Trophoblast cell (in vitro differentiated cells and primary cell): Measurements from ENCODE around the gene PDGFRB.

Experiments
- DNase-seq, 2 donors: peaks; one replicate each; pipeline ENCODE4 v3.0.0-alpha.2; 2016
- H2AFZ ChIP-seq: 2 replicates; pipeline ENCODE4 v1.6.1; 2013; ENCODE audit warnings: low read length, moderate library complexity, mild to moderate bottlenecking; ENCODE audit not compliant: insufficient read depth, poor library complexity
- H2AK5ac ChIP-seq: 2 replicates; pipeline ENCODE4 v1.6.1; 2013; ENCODE audit warnings: mild to moderate bottlenecking, low read length
- H2BK120ac ChIP-seq: 2 replicates; pipeline ENCODE4 v1.6.1; 2013; ENCODE audit warnings: low read length, mild to moderate bottlenecking, moderate library complexity; ENCODE audit not compliant: insufficient read depth, poor library complexity
- H2BK12ac ChIP-seq: 2 replicates; pipeline ENCODE4 v1.6.1; 2013; ENCODE audit warnings: mild to moderate bottlenecking, low read length, moderate library complexity
- H2BK5ac ChIP-seq: 2 replicates; pipeline ENCODE4 v1.6.1; 2013; ENCODE audit warnings: low read length, low read depth, moderate library complexity, mild to moderate bottlenecking; ENCODE audit not compliant: poor library complexity
- H3K14ac ChIP-seq: 2 replicates; pipeline ENCODE4 v1.6.1; 2013; ENCODE audit warnings: mild to moderate bottlenecking, low read length
- H3K18ac ChIP-seq: 2 replicates; pipeline ENCODE4 v1.6.1; 2013; ENCODE audit warnings: mild to moderate bottlenecking, low read length
- H3K23ac ChIP-seq: 2 replicates; pipeline ENCODE4 v1.6.1; 2013; ENCODE audit warnings: low read length
- H3K27ac ChIP-seq: 2 replicates; pipeline ENCODE4 v1.5.1; 2013; ENCODE audit warnings: low read depth, mild to moderate bottlenecking, inconsistent platforms, low read length, moderate library complexity
- H3K27me3 ChIP-seq: 2 replicates; pipeline ENCODE4 v1.6.1; 2013; ENCODE audit warnings: inconsistent platforms, mild to moderate bottlenecking, low read length, moderate library complexity; ENCODE audit not compliant: insufficient read depth
- H3K36me3 ChIP-seq, 2 experiments: 1 replicate in 1 of 2; 2 replicates in 1 of 2; pipeline ENCODE4 v1.6.1; 2013; ENCODE audit warnings: low read length in 2 of 2, mild to moderate bottlenecking in 2 of 2, moderate library complexity in 1 of 2; ENCODE audit not compliant: insufficient read depth in 2 of 2, control insufficient read depth in 1 of 2
- H3K4ac ChIP-seq: 2 replicates; pipeline ENCODE4 v1.6.1; 2013; ENCODE audit warnings: low read depth, mild to moderate bottlenecking, low read length, moderate library complexity
- H3K4me1 ChIP-seq, 2 experiments: 1 replicate in 1 of 2; 2 replicates in 1 of 2; pipeline ENCODE4 v1.6.1; 2013; ENCODE audit warnings: low read length in 2 of 2, mild to moderate bottlenecking in 2 of 2, moderate library complexity in 1 of 2; ENCODE audit not compliant: insufficient read depth in 2 of 2, control insufficient read depth in 1 of 2
- H3K4me2 ChIP-seq: 2 replicates; pipeline ENCODE4 v1.6.1; 2013; ENCODE audit warnings: inconsistent platforms, mild to moderate bottlenecking, low read length, moderate library complexity
- H3K4me3 ChIP-seq: 2 replicates; pipeline ENCODE4 v1.5.1; 2013; ENCODE audit warnings: mild to moderate bottlenecking, low read depth, low read length, inconsistent platforms
- H3K79me1 ChIP-seq: one replicate; pipeline ENCODE4 v1.6.1; 2013; ENCODE audit warnings: low read length
- H3K79me2 ChIP-seq: 2 replicates; pipeline ENCODE4 v1.6.1; 2013; ENCODE audit warnings: low read length, mild to moderate bottlenecking; ENCODE audit not compliant: control insufficient read depth, insufficient read depth, poor library complexity
- H3K9ac ChIP-seq: 2 replicates; pipeline ENCODE4 v1.6.1; 2013; ENCODE audit warnings: mild to moderate bottlenecking, low read length
- H3K9me3 ChIP-seq: 2 replicates; pipeline ENCODE4 v1.6.1; 2013; ENCODE audit warnings: low read depth, mild to moderate bottlenecking, control low read depth, inconsistent platforms, low read length; ENCODE audit not compliant: insufficient read depth
- H4K12ac ChIP-seq: 2 replicates; pipeline ENCODE4 v1.6.1; 2013; ENCODE audit warnings: low read depth, mild to moderate bottlenecking, low read length, moderate library complexity
- H4K8ac ChIP-seq: 2 replicates; pipeline ENCODE4 v1.6.1; 2013; ENCODE audit warnings: low read depth, mild to moderate bottlenecking, low read length, moderate library complexity
- H4K91ac ChIP-seq: one replicate; pipeline ENCODE4 v1.6.1; 2013; ENCODE audit warnings: low read depth, mild to moderate bottlenecking, low read length, moderate library complexity
- WGBS: extraction: QIAGEN DNeasy Blood & Tissue Kit; methylation state at CpG from one replicate; pipeline ENCODE4 v1.1.7; 2013; ENCODE audit warnings: missing lambda C conversion rate; ENCODE audit not compliant: insufficient read length, insufficient coverage; ENCODE audit errors: extremely low coverage; 5-methylcytosine and 5-hydroxymethylcytosine counted together

The PDGFRB gene

GRCh38 chr5:150159741-150160179 lies 4.1 kb upstream of the PDGFRB start:
- Histone ChIP-seq H2AFZ (peak overlapping the region; percentile 37), H3K14ac (peak overlapping the region; percentile 77), H3K4me3 (no peak overlapping the region), H3K9me3 (no peaks in the 10 kb centered on the region), H3K9ac (no peak overlapping the region), H3K27ac (peak overlapping the region; percentile 18), H3K27me3 (no peaks in the 10 kb centered on the region), H2BK5ac (peak overlapping the region; percentile 34), H2BK120ac (peak overlapping the region; percentile 71), H2BK12ac (peak overlapping the region; percentile 80), H4K12ac (no peak overlapping the region), H3K4me2 (no peak overlapping the region), H3K18ac (peak overlapping the region; percentile 68), H3K36me3 (no peaks in the 10 kb centered on the region), H3K79me2 (peaks cover 7% of the 10 kb centered on the region), H3K79me1 (peaks cover 36% of the 10 kb centered on the region), H3K23ac (no peak overlapping the region), H3K4ac (peak overlapping the region; percentile 18), H4K8ac (peak overlapping the region; percentile 69), H4K91ac (peak overlapping the region; percentile 95), H2AK5ac (peak overlapping the region; percentile 85), H3K4me1 (peaks cover 25 to 52% of the 10 kb centered on the region in 2 experiments)
- peak in 1 of 2 donors; percentile 19 for DNase-seq
- no CpG with 5 or more reads among the region's 9 CpGs for WGBS

GRCh38 chr5:150159031-150159430 lies 3.4 kb upstream of the PDGFRB start:
- peak overlapping the region; percentile 7 for H4K8ac ChIP-seq
- H3K4me1 ChIP-seq, result peaks cover 32 to 52% of the 10 kb centered on the region in 2 experiments
- no peak overlapping the region for H3K27ac ChIP-seq
- peak overlapping the region; percentile 48 for H3K14ac ChIP-seq
- H3K23ac ChIP-seq, result no peak overlapping the region
- peak overlapping the region; percentile 52 for H2BK120ac ChIP-seq
- peaks cover 7% of the 10 kb centered on the region for H3K79me2 ChIP-seq
- peak overlapping the region; percentile 62 for H4K91ac ChIP-seq
- no peak for DNase-seq
- H2BK5ac ChIP-seq, result peak overlapping the region; percentile 8
- WGBS, result no CpG with 5 or more reads among the region's 6 CpGs
- H3K79me1 ChIP-seq, result peaks cover 43% of the 10 kb centered on the region
- peak overlapping the region; percentile 40 for H3K4ac ChIP-seq
- peak overlapping the region; percentile 50 for H2BK12ac ChIP-seq
- no peaks in the 10 kb centered on the region for H3K9me3 ChIP-seq
- H3K27me3 ChIP-seq, result no peaks in the 10 kb centered on the region
- H2AK5ac ChIP-seq, result peak overlapping the region; percentile 77
- H3K4me3 ChIP-seq, result no peak overlapping the region
- H4K12ac ChIP-seq, result no peak overlapping the region
- no peak overlapping the region for H3K4me2 ChIP-seq
- H3K36me3 ChIP-seq, result no peaks in the 10 kb centered on the region
- no peak overlapping the region for H3K9ac ChIP-seq
- peak overlapping the region; percentile 24 for H3K18ac ChIP-seq
- no peak overlapping the region for H2AFZ ChIP-seq

- H3K36me3 ChIP-seq, result no peaks in the 10 kb centered on the region
- H3K9me3 ChIP-seq, result no peaks in the 10 kb centered on the region
- DNase-seq, result no peak
- no peak overlapping the region for H4K12ac ChIP-seq
- H2AFZ ChIP-seq, result no peak overlapping the region
- H4K91ac ChIP-seq, result peak overlapping the region; percentile 62
- H3K4ac ChIP-seq, result no peak overlapping the region
- H3K9ac ChIP-seq, result no peak overlapping the region
- H3K27ac ChIP-seq, result no peak overlapping the region
- H2BK12ac ChIP-seq, result peak overlapping the region; percentile 50
- no peak overlapping the region for H3K4me2 ChIP-seq
- H4K8ac ChIP-seq, result no peak overlapping the region
- WGBS, result no CpG with 5 or more reads among the region's 12 CpGs
- peak overlapping the region; percentile 24 for H3K18ac ChIP-seq
- H2BK5ac ChIP-seq, result peak overlapping the region; percentile 8
- no peak overlapping the region for H3K23ac ChIP-seq
- peak overlapping the region; percentile 52 for H2BK120ac ChIP-seq
- peaks cover 7% of the 10 kb centered on the region for H3K79me2 ChIP-seq
- H3K4me3 ChIP-seq, result no peak overlapping the region
- H2AK5ac ChIP-seq, result peak overlapping the region; percentile 77
- no peaks in the 10 kb centered on the region for H3K27me3 ChIP-seq
- H3K14ac ChIP-seq, result peak overlapping the region; percentile 48
- H3K4me1 ChIP-seq, result peaks cover 34 to 54% of the 10 kb centered on the region in 2 experiments
- peaks cover 44% of the 10 kb centered on the region for H3K79me1 ChIP-seq
Observed at GRCh38 chr5:150158170-150158949, 2.7 kb upstream of the PDGFRB start.

- H3K4ac ChIP-seq, result no peak overlapping the region
- H2BK12ac ChIP-seq, result peak overlapping the region; percentile 39
- H3K4me1 ChIP-seq, result peaks cover 30 to 56% of the 10 kb centered on the region in 2 experiments
- no peak overlapping the region for H3K14ac ChIP-seq
- H4K91ac ChIP-seq, result peak overlapping the region; percentile 45
- no peak overlapping the region for H3K18ac ChIP-seq
- WGBS, result no CpG with 5 or more reads among the region's 3 CpGs
- no peak overlapping the region for H3K9ac ChIP-seq
- no peaks in the 10 kb centered on the region for H3K27me3 ChIP-seq
- H3K79me1 ChIP-seq, result peaks cover 40% of the 10 kb centered on the region
- H3K9me3 ChIP-seq, result no peaks in the 10 kb centered on the region
- H3K27ac ChIP-seq, result no peak overlapping the region
- H2AK5ac ChIP-seq, result peak overlapping the region; percentile 12
- no peak overlapping the region for H3K4me3 ChIP-seq
- no peak overlapping the region for H3K23ac ChIP-seq
- H2BK120ac ChIP-seq, result peak overlapping the region; percentile 26
- no peak overlapping the region for H3K4me2 ChIP-seq
- no peak overlapping the region for H2BK5ac ChIP-seq
- peaks cover 9% of the 10 kb centered on the region in 2 experiments for H3K36me3 ChIP-seq
- DNase-seq, result no peak
- H2AFZ ChIP-seq, result no peak overlapping the region
- no peak overlapping the region for H4K12ac ChIP-seq
- H3K79me2 ChIP-seq, result peaks cover 7% of the 10 kb centered on the region
- no peak overlapping the region for H4K8ac ChIP-seq
Observed at GRCh38 chr5:150157168-150157567, 1.5 kb upstream of the PDGFRB start.
